Measurements from ENCODE around the gene ZNF485. TPM values are rescaled to one million over a fixed set of nuclear protein-coding genes. Genes with fewer than 3 reads are reported as not detected.

The ZNF485 gene
- total RNA-seq (1 to 10 TPM; 5.5 to 7.6 TPM), polyA plus RNA-seq (5.4 TPM)

DNA sequence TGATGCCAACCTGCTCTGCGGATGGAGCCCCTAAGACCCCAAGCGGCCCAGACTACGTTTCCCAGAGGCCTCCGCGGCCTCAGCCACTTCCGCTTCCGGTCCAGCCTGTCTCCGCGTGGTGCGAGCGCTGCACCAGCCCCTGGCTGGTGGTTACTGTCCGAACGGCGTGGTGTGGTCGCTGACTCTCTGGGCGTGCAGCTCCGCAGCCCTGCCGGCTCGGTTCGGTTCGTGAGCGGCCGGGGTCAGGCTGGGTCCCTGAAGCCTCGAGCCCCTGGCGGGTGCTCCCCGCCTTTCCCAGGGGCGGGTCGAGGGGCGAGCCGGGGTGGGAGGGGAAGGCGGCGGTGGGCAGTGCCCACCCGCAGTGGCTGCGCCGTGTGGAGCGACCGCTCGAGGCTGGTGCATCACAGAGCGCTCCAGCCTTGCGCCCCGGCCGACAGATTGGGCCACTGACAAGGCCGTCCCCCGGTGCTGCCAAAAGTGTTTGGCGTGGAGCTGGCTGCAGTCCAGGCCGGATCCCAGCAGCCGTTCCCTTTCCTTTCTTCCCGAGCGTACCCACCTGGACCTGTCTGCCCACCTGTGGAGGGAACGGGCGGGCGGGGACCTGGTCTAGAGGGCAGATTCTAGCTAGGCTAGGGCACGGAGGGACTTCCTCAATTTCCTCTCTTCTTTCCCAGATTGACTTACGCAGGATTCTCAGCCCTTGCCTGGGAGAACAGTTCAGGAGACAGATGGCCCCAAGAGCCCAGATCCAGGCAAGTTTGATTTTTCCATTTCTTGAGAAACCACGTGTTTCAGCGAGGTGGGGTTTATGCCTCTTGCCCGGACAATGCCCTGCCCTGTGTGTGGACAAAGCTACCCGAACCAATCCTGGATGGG, at the start of gene ZNF485:
TSS of gene ZNF485 (plus strand) at position 116 of the 876 bp plus-strand sequence. CDS start at position 729, 613 bp downstream.
- no peaks in the 10 kb centered on the region for H3K36me3 ChIP-seq (ENCODE audit: insufficient read depth, low read length)
- Mint-ChIP-seq H3K4me1 (peaks cover 29 to 42% (median 33%) of the 10 kb centered on the region in 3 donors), H3K27me3 (no peaks in the 10 kb centered on the region), H3K4me3 (peak within 1 kb of the TSS; percentile 78 to 91 (median 83)), H3K9me3 (no peaks in the 10 kb centered on the region), H3K27ac (peak within 1 kb of the TSS; percentile 62 to 88 (median 73)), H3K36me3 (peaks cover 14 to 28% (median 16%) of the 10 kb centered on the region in 3 donors)
- POLR2A ChIA-PET = interaction anchor here (1.1 kb wide), 1 partner anchor 32 kb away, joined by 5 read pairs; the partner anchor contains the start of gene ZNF239
- H3K4me3 ChIP-seq (ENCODE audit: low read length) = peak within 1 kb of the TSS; percentile 72
- H3K27me3 ChIP-seq (ENCODE audit: insufficient read depth, low read length, poor library complexity, severe bottlenecking) = no peaks in the 10 kb centered on the region
- H3K27ac ChIP-seq (ENCODE audit: low read depth, low read length) = peak within 1 kb of the TSS; percentile 51
- CTCF ChIA-PET = interaction anchor here (1.3 kb wide), 1 partner anchor 83 kb away, joined by 4 read pairs; no protein-coding TSS in a partner anchor
- DNase-seq = peak; percentile 38 to 76 (median 54)
- H3K9me3 ChIP-seq (ENCODE audit: low read length) = no peaks in the 10 kb centered on the region
- H3K4me1 ChIP-seq (ENCODE audit: insufficient read depth, low read length) = peaks cover 13% of the 10 kb centered on the region

DNA sequence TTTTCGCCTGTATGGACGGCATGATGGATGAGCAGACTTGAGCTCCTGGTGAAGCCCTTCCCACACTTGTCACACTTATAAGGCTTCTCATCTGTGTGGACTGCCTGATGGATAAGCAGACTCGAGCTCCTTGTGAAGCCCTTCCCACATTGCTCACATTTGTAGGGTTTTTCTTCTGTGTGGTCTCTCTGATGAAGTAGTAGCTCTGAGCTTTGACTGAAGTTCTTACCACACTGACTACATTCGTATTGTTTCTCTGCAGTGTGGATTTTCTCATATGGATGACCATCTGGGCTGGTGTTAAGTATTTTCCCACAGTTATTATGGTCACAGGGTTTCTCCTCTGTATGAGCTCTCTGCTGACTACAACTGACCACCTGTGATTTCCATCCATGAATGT, 49.0 kb upstream of the ZNF485 start:
- Histone ChIP-seq H3K4me3 (ENCODE audit: low read length) (no peak overlapping the region), H3K36me3 (ENCODE audit: insufficient read depth, low read length) (no peaks in the 10 kb centered on the region), H3K4me1 (ENCODE audit: insufficient read depth, low read length) (no peaks in the 10 kb centered on the region), H3K27me3 (ENCODE audit: insufficient read depth, low read length, poor library complexity, severe bottlenecking) (no peaks in the 10 kb centered on the region), H3K27ac (ENCODE audit: low read depth, low read length) (no peak overlapping the region), H3K9me3 (ENCODE audit: low read length) (peaks cover 36% of the 10 kb centered on the region)
- ChIA-PET CTCF (no interaction called here), POLR2A (no interaction called here)
- Mint-ChIP-seq H3K4me1 (no peaks in the 10 kb centered on the region), H3K4me3 (no peak overlapping the region), H3K27ac (no peak overlapping the region), H3K36me3 (peaks cover 30 to 70% (median 57%) of the 10 kb centered on the region in 3 donors), H3K27me3 (peaks cover 0 to 1% of the 10 kb centered on the region in 2 donors), H3K9me3 (peaks cover 33 to 74% (median 57%) of the 10 kb centered on the region in 5 donors)
- DNase-seq = no peak

DNA sequence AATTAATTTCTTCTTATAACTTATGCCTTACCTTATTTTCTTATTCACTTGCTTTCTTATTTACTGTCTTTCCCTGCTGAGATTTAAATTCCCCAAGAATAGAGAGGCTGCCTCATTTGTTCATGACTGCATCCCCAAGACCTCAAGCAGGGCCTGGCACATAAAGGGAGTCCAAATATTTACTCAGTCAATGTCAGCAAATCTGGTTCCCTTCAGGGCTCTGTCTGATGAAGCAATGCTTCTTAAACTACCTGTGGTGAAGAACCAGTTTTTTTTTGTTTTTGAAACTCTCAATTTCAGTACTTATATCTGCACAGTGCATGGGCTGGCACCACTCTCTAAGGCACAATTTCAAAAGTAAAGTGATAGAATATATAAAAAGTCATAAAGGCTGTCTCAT, 36.6 kb upstream of the ZNF485 start:
- H3K4me1 Mint-ChIP-seq = peaks cover 29 to 41% (median 40%) of the 10 kb centered on the region in 3 donors
- H3K36me3 ChIP-seq (ENCODE audit: insufficient read depth, low read length) = no peaks in the 10 kb centered on the region
- peaks cover 12% of the 10 kb centered on the region for H3K4me1 ChIP-seq (ENCODE audit: insufficient read depth, low read length)
- peaks cover 0 to 15% (median 4%) of the 10 kb centered on the region in 3 donors for H3K36me3 Mint-ChIP-seq
- peaks cover 0 to 3% (median 0%) of the 10 kb centered on the region in 5 donors for H3K9me3 Mint-ChIP-seq
- ChIA-PET POLR2A (no interaction called here), CTCF (no interaction called here)
- H3K27me3 Mint-ChIP-seq = no peaks in the 10 kb centered on the region
- no peak for DNase-seq
- H3K27ac Mint-ChIP-seq = peak overlapping the region in 4 of 8 donors; percentile 2 to 28 (median 23)
- no peak overlapping the region for H3K27ac ChIP-seq (ENCODE audit: low read depth, low read length)
- H3K4me3 ChIP-seq (ENCODE audit: low read length) = no peak overlapping the region
- H3K9me3 ChIP-seq (ENCODE audit: low read length) = no peaks in the 10 kb centered on the region
- no peak overlapping the region for H3K4me3 Mint-ChIP-seq
- no peaks in the 10 kb centered on the region for H3K27me3 ChIP-seq (ENCODE audit: insufficient read depth, low read length, poor library complexity, severe bottlenecking)

DNA sequence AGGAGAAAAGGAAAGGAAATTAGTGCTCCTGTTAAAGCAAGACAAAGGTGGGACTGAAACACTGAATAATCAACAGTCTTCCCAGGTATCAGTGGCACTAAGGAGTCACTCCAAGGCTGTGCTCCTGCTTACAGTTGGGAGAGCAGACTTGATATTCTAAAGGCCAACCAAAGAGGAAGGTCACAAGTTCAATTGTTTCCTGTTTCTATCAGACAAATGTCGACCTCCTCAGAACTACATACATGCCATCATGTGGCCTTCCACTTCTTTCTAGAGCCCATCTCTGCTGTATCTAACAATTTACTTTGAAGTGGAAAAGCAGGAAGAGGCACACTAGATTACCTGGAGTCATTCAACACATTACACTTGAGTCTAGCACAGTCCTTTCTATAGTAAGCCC, 35.3 kb upstream of the ZNF485 start:
- Mint-ChIP-seq H3K36me3 (peaks cover 2 to 8% (median 4%) of the 10 kb centered on the region in 3 donors), H3K27me3 (no peaks in the 10 kb centered on the region), H3K4me3 (no peak overlapping the region), H3K4me1 (peaks cover 41 to 54% (median 53%) of the 10 kb centered on the region in 3 donors), H3K27ac (peak overlapping the region in 7 of 8 donors; percentile 0 to 67 (median 51)), H3K9me3 (peaks cover 0 to 8% (median 0%) of the 10 kb centered on the region in 5 donors)
- Histone ChIP-seq H3K9me3 (ENCODE audit: low read length) (no peaks in the 10 kb centered on the region), H3K4me3 (ENCODE audit: low read length) (no peak overlapping the region), H3K27me3 (ENCODE audit: insufficient read depth, low read length, poor library complexity, severe bottlenecking) (no peaks in the 10 kb centered on the region), H3K27ac (ENCODE audit: low read depth, low read length) (no peak overlapping the region), H3K36me3 (ENCODE audit: insufficient read depth, low read length) (no peaks in the 10 kb centered on the region), H3K4me1 (ENCODE audit: insufficient read depth, low read length) (peaks cover 25% of the 10 kb centered on the region)
- CTCF ChIA-PET = no interaction called here
- no peak for DNase-seq
- POLR2A ChIA-PET = no interaction called here

DNA sequence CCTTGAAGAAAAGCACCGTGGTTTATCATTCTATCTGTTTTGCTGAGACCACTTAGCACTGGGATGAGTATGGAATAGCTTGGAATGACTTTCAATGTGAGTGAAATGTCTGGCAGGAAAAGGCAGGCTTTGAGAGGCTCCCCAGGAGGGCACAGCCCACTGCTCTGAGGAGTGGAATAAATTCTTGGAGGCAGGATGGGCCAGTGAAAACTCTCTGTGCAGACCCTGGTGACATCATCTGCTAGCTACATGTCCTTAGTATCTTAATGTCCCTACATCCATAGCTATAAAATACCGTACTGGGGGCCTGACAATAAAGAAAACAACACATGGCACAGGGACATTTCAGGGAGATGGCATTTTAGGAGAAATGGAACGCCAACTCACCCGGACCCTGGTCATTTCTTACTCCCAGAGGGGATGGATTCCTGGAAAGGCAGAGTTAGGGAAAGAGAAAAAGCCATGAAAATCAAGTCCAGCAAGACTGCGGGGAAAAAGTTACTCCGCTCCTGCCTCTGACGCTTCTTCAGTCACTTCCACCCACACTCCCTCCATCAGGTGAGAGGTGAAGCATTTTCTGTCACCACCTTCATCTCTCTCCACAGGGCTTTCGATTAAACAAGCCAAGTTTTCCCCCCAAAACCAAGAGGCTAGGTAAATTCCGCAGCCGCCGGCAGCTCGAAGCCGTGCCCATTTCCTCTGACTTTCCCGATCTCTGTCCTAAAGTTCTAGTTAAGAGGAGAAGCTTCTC, 32.8 kb upstream of the ZNF485 start:
- peak overlapping the region; percentile 45 for H3K27ac ChIP-seq (ENCODE audit: low read depth, low read length)
- peaks cover 2 to 8% (median 3%) of the 10 kb centered on the region in 3 donors for H3K36me3 Mint-ChIP-seq
- DNase-seq = peak in 2 of 5 donors; percentile 8 to 19
- H3K36me3 ChIP-seq (ENCODE audit: insufficient read depth, low read length) = no peaks in the 10 kb centered on the region
- H3K9me3 Mint-ChIP-seq = peaks cover 0 to 10% (median 0%) of the 10 kb centered on the region in 5 donors
- POLR2A ChIA-PET = interaction anchor here (0.6 to 1.7 kb wide), 4 partner anchors 33 to 435 kb away, joined by 3 to 6 read pairs (median 4); partner anchors contain the start of genes CSGALNACT2, ZNF32 and ZNF485
- H3K4me1 ChIP-seq (ENCODE audit: insufficient read depth, low read length) = peaks cover 29% of the 10 kb centered on the region
- H3K9me3 ChIP-seq (ENCODE audit: low read length) = no peaks in the 10 kb centered on the region
- H3K27ac Mint-ChIP-seq = peak overlapping the region; percentile 64 to 94 (median 88)
- no peaks in the 10 kb centered on the region for H3K27me3 Mint-ChIP-seq
- peak overlapping the region; percentile 60 to 86 (median 69) for H3K4me3 Mint-ChIP-seq
- H3K4me3 ChIP-seq (ENCODE audit: low read length) = peak overlapping the region; percentile 63
- H3K27me3 ChIP-seq (ENCODE audit: insufficient read depth, low read length, poor library complexity, severe bottlenecking) = no peaks in the 10 kb centered on the region
- H3K4me1 Mint-ChIP-seq = peaks cover 51 to 68% (median 63%) of the 10 kb centered on the region in 3 donors
- CTCF ChIA-PET = interaction anchor here (1.4 to 2.1 kb wide), 3 partner anchors 10 to 116 kb away, joined by 3 to 8 read pairs (median 8); no protein-coding TSS in a partner anchor

DNA sequence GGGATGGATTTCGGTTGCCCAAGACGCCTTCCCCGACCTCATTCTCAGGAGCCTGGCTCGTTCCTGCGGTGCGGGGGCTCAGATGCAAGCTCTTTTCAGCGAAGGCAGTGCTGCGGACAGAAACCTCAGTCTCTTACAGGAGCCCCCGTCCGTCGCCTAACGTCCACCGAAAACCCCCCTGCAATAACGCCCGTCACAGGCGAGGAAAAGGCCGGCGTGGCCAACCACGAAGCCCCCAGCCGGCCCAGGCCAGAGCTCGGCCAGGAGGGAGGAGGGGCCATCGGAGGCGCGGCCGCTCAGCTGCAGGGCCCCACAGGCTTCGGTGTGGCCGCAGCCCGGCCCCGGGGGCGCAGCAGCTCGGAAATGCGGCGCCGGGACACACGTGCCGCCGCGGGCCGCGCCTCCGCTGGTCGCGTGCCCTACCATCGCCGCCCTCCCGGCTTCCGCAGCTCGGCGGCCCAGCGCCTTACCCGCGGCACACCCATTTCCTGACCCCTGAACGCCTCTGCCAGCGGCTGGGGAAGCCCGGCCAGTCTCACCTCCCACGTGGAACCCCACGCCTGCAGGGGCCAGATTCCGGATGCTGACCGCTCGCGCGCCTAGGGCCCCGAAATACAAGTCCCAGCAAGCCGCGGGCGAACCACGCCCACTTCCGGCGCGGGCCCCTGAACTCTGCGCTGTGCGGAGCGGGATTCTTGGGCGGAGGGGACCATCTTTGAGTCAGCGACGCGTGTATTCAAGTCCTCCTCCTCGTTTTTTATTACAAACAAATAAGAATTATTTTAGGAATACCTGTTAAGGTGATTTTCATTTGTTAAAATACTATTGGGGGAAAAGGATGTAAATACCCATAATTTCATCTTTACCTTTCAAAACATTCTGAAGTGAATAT, 32.0 kb upstream of the ZNF485 start, which contains the start of gene ZNF239:
TSS of gene ZNF239 (minus strand) at position 616 of the 892 bp plus-strand sequence. CDS start 16,537 bp downstream, outside the sequence.
- peak within 1 kb of the TSS; percentile 86 to 98 (median 90) for H3K27ac Mint-ChIP-seq
- Histone ChIP-seq H3K27me3 (ENCODE audit: insufficient read depth, low read length, poor library complexity, severe bottlenecking) (no peaks in the 10 kb centered on the region), H3K4me3 (ENCODE audit: low read length) (peak within 1 kb of the TSS; percentile 63), H3K36me3 (ENCODE audit: insufficient read depth, low read length) (no peaks in the 10 kb centered on the region), H3K27ac (ENCODE audit: low read depth, low read length) (peak within 1 kb of the TSS; percentile 45), H3K4me1 (ENCODE audit: insufficient read depth, low read length) (peaks cover 29% of the 10 kb centered on the region), H3K9me3 (ENCODE audit: low read length) (no peaks in the 10 kb centered on the region)
- peaks cover 51 to 68% (median 63%) of the 10 kb centered on the region in 3 donors for H3K4me1 Mint-ChIP-seq
- peak; percentile 72 to 87 (median 83) for DNase-seq
- H3K4me3 Mint-ChIP-seq = peak within 1 kb of the TSS; percentile 85 to 94 (median 88)
- CTCF ChIA-PET = interaction anchor here (1.4 to 2.1 kb wide), 4 partner anchors 11 to 117 kb away, joined by 3 to 8 read pairs (median 6); no protein-coding TSS in a partner anchor
- H3K9me3 Mint-ChIP-seq = peaks cover 0 to 10% (median 0%) of the 10 kb centered on the region in 5 donors
- H3K36me3 Mint-ChIP-seq = peaks cover 2 to 8% (median 3%) of the 10 kb centered on the region in 3 donors
- POLR2A ChIA-PET = interaction anchor here (0.8 to 1.7 kb wide), 4 partner anchors 32 to 436 kb away, joined by 3 to 6 read pairs (median 4); partner anchors contain the start of genes CSGALNACT2, ZNF32 and ZNF485
- no peaks in the 10 kb centered on the region for H3K27me3 Mint-ChIP-seq

Measured in CD8-positive, alpha-beta memory T cell (primary cell).